ENCODE measurements around the gene CHN1.

CHN1 gene

DNA sequence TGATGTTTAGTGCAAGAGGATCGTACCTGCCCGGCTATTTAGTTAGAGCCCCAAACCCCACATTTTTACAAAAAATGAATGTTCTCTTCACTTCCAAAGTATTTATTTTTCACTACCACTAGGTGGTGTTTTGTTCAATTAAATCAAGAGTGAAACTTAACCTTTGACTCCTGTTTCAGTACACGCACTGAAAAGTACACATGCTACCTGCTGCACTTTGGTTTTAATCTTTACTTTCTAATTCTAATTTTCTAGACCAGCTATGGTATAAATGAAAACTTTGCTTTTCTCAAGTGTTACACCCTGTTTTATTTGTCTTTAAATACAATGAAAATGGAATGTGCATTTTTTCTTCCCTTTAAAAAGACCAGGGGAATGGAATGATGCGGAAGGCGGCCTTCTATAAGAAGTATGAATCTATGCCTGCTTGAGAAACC is 31.4 kb upstream of the CHN1 start:
- TF ChIP-seq, protein P1, sequence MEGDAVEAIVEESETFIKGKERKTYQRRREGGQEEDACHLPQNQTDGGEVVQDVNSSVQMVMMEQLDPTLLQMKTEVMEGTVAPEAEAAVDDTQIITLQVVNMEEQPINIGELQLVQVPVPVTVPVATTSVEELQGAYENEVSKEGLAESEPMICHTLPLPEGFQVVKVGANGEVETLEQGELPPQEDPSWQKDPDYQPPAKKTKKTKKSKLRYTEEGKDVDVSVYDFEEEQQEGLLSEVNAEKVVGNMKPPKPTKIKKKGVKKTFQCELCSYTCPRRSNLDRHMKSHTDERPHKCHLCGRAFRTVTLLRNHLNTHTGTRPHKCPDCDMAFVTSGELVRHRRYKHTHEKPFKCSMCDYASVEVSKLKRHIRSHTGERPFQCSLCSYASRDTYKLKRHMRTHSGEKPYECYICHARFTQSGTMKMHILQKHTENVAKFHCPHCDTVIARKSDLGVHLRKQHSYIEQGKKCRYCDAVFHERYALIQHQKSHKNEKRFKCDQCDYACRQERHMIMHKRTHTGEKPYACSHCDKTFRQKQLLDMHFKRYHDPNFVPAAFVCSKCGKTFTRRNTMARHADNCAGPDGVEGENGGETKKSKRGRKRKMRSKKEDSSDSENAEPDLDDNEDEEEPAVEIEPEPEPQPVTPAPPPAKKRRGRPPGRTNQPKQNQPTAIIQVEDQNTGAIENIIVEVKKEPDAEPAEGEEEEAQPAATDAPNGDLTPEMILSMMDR (conservative IDR thresholded peaks at IDR 0.05), result peak; percentile 69
- H3K27ac ChIP-seq, result no peak overlapping the region; the same call in 1 of the 2 replicates

DNA sequence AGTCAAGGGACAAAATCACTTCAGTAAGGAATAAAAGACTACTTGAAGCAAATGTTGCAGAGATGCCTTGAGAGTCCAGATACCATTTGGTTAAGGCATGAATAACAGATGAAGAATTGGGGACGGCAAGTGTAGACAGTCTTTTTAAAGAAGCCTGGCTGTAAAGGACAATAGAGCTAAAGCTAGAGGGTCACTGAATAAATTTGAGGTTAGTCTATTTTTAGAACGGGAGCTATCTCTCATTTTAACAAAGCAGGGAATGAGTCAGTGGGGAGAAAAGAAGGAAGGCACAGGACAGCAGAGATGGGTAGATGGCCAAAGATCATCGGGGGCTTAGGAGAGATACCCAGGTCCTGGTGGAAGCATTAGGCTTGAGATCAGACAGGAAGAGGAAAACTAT is 30.6 kb upstream of the CHN1 start:
- TF ChIP-seq, protein P1 (conservative IDR thresholded peaks at IDR 0.05), result no peak
- no peak overlapping the region for H3K27ac ChIP-seq

DNA sequence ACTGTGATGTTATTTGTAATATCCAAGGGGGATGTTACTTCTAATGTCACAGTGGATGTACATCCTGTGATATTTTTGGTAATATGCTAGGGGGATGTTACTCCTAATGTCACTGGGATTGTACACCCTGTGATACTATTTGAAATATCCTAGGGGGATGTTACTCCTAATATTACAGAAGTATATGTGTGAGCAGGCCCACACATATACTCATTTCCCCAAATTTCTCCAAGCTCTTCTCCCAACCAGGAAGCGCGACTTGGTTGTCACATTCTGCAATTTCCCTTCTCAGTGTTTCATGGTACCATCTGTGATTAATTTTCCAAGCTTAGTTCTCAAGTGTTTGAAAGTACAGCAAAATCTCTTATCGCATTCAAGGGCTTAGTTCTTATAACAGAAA is 29.5 kb upstream of the CHN1 start:
- no peak overlapping the region for H3K27ac ChIP-seq
- TF ChIP-seq, protein P1 (conservative IDR thresholded peaks at IDR 0.05), result no peak

DNA sequence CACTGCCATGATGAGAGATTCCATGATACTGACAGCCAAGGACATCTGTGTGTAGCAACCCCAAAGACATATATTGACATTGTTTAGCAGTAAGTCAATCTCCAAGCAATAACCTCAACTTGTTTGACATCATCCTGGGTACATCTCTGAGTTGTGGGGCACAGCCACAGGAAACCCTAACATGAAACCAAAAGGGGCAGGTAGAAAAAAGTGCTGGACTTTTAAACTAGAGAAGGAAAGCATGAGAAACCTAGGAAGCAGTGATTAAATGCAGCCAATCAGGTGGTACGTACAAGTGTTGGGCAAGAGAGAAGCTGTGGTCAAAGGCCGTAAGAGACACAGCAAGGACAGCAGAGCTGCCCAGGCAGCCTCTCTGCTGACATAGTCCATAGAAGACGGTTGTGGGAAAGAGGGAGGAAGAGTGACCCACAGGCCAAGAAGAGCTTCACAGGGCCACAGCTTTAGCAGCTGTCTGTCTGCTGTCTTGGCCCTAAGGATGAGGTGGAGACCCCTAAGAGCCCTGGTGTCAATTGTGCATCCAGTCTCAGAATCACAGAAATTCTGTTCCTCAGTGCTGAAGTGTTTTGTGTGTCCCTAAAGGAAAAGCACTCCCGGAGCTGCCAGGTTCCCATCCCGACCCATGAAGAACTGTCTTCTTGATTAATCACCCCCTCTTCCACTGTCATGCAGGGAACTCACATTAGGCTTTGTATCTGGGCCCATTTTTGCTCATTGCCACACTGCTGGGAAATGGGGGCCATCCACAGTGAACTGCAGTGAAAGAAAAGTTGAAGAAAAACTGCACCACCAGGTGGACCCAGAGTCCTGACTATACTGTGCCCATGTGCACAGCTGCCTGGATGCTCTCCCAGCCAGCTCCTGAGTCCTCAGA is 25.4 kb upstream of the CHN1 start:
- TF ChIP-seq, protein P1 (conservative IDR thresholded peaks at IDR 0.05), result peak; percentile 76

DNA sequence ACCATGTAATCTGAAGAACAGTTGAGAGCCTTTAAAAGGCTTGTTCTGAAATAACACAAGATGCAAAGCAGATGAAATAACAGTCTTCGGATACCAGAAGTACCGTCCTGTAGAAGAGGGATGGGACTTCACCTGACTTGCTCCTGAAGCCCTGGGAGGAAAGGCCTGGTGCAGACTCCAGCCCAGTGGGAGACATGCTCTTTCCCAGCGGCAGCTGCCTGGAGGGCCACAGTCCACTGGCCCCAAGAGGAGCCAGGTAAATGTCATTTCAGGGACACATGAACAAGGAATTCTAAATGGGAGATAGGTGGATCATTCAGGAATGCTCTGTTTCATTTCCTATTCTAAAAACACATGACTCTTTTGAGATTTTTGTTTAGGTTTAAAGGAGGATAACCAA is 22.6 kb upstream of the CHN1 start:
- TF ChIP-seq, protein P1 (conservative IDR thresholded peaks at IDR 0.05), result no peak
- H3K27ac ChIP-seq, result no peak overlapping the region

More for the DNA sequence above, 25.4 kb upstream of the CHN1 start:
- no peak overlapping the region for H3K27ac ChIP-seq

DNA sequence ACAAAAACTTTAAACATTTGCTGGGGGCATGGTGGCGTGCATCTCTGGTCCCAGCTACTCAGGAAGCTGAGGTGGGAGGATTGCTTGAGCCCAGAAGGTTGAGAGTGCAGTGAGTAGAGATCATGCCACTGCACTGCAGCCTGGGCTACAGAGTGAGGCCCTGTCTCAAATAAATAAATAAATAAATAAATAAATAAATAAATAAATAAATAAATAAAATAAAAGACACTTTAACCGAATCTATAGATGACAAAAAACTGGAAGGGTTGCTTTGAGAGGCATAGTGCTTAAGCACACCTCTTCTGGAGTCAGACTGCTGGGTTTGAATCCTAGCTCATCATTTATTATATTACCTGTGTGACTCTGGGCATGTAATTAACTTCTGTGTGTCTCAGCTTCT is 21.2 kb upstream of the CHN1 start:
- TF ChIP-seq, protein P1 (conservative IDR thresholded peaks at IDR 0.05), result no peak
- no peak overlapping the region for H3K27ac ChIP-seq

DNA sequence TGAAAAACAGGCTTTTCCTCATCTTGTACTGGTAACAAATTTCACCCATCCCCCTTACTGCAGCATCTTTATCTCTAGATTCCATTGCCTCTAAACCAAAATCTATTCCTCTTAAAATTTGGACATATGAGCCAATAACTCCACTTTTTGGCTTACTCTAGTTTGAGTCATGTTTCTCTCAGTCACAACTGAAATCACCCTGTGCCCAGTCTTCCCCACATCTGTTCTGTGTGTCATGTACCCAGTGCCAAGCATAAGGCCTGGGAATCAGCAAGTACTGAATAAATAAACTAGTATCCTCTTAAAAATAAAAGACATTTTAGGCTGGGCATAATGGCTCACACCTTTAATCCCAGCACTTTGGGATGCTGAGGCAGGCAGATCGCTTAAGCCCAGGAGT is 20.8 kb upstream of the CHN1 start:
- H3K27ac ChIP-seq, result no peak overlapping the region
- TF ChIP-seq, protein P1 (conservative IDR thresholded peaks at IDR 0.05), result no peak

All from VCaP (cell line).